ENCODE measurements around the gene GPC3.

GPC3 gene

DNA sequence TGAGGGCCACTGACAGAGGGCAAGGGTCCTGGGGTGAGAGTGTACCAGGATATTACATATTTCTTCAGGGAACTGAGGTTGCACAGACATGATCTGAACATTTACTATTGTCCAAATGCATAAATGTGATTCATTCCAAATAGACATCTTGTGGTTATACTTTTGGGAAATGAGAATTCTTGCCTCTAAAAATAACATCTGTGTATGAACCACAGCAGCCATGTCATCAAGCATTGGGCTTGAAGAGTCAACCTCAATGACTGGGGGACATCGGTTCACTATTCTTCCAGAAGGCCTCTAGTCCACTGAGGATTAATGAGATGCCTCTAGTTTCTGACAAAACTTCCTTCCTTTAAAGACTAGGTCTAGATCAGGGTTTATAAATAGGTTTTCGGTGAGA lies 377.0 kb downstream of the GPC3 start:
- TF ChIP-seq TAF1 (IDR thresholded peaks at IDR 0.05; ENCODE audit: low read depth) (no peak), RAD21 (IDR thresholded peaks at IDR 0.05; ENCODE audit: low read depth) (no peak), EGR1 (IDR thresholded peaks at IDR 0.05) (no peak), YY1 (IDR thresholded peaks at IDR 0.05; ENCODE audit: low read depth) (no peak), CREB1 (IDR thresholded peaks at IDR 0.05; ENCODE audit: low read depth) (no peak), NFIC (IDR thresholded peaks at IDR 0.05) (no peak), TCF12 (IDR thresholded peaks at IDR 0.05; ENCODE audit: low read depth) (no peak), CEBPB (IDR thresholded peaks at IDR 0.05) (no peak), FOXM1 (IDR thresholded peaks at IDR 0.05; ENCODE audit: borderline replicate concordance, low read depth) (no peak), EP300 (IDR thresholded peaks at IDR 0.05; ENCODE audit: borderline replicate concordance) (no peak), TEAD4 (IDR thresholded peaks at IDR 0.05) (no peak), ZBTB7A (IDR thresholded peaks at IDR 0.05; ENCODE audit: low read depth) (no peak)
- TF ChIP-seq, protein P1, sequence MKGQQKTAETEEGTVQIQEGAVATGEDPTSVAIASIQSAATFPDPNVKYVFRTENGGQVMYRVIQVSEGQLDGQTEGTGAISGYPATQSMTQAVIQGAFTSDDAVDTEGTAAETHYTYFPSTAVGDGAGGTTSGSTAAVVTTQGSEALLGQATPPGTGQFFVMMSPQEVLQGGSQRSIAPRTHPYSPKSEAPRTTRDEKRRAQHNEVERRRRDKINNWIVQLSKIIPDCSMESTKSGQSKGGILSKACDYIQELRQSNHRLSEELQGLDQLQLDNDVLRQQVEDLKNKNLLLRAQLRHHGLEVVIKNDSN (IDR thresholded peaks at IDR 0.05) = no peak
- TF ChIP-seq, protein P2, sequence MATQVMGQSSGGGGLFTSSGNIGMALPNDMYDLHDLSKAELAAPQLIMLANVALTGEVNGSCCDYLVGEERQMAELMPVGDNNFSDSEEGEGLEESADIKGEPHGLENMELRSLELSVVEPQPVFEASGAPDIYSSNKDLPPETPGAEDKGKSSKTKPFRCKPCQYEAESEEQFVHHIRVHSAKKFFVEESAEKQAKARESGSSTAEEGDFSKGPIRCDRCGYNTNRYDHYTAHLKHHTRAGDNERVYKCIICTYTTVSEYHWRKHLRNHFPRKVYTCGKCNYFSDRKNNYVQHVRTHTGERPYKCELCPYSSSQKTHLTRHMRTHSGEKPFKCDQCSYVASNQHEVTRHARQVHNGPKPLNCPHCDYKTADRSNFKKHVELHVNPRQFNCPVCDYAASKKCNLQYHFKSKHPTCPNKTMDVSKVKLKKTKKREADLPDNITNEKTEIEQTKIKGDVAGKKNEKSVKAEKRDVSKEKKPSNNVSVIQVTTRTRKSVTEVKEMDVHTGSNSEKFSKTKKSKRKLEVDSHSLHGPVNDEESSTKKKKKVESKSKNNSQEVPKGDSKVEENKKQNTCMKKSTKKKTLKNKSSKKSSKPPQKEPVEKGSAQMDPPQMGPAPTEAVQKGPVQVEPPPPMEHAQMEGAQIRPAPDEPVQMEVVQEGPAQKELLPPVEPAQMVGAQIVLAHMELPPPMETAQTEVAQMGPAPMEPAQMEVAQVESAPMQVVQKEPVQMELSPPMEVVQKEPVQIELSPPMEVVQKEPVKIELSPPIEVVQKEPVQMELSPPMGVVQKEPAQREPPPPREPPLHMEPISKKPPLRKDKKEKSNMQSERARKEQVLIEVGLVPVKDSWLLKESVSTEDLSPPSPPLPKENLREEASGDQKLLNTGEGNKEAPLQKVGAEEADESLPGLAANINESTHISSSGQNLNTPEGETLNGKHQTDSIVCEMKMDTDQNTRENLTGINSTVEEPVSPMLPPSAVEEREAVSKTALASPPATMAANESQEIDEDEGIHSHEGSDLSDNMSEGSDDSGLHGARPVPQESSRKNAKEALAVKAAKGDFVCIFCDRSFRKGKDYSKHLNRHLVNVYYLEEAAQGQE (IDR thresholded peaks at IDR 0.05; ENCODE audit: low read depth) = no peak
- TF ChIP-seq, protein P3, sequence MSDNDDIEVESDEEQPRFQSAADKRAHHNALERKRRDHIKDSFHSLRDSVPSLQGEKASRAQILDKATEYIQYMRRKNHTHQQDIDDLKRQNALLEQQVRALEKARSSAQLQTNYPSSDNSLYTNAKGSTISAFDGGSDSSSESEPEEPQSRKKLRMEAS (IDR thresholded peaks at IDR 0.05) = no peak

DNA sequence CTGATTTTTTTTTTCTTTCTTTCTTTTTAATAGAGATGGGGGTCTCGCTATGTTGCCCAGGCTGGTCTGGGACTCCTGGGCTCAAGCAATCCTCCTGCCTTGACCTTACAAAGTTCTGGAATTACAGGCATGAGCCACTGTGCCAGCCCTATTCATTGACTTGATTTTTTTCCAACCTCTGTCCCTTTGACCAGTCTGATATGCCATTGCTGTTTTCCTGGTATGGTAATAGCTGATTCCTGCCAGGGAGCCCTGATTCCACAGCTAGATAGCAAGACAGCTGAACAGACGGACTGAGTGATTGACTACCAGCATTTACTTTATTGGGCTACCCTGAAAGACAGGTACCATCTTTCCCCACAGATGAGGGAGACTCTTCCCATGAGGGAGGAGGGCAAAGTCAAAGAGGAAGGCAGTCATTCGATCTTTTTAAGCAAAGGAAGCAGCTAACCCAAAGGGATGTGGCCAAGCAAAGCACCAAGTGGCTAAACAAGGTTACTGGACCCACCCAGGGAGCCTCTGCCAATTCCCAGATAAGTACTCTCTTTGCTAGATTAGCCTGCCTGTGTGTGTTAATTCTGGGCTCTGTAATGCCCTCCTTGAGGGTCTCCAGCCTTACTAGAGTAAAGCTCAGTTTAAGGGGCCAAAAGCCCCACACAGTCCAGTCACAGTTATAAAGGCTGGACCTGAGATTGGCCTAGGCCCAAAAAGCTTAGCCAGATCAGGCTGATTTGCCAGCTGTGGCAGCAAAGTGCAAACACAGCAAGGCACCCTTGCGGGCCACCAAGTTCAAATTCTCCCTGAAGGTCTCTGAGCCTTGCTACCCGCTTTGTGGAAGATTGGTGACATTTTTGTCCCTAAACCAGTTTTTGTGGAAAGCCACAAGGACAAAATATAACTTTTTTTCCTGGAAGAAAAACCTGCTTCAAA lies 377.7 kb downstream of the GPC3 start:
- TF ChIP-seq EP300 (IDR thresholded peaks at IDR 0.05; ENCODE audit: borderline replicate concordance) = no peak
- TF ChIP-seq, protein P2 (IDR thresholded peaks at IDR 0.05; ENCODE audit: low read depth) = no peak
- no peak for TF ChIP-seq EGR1 (IDR thresholded peaks at IDR 0.05)
- no peak for TF ChIP-seq CEBPB (IDR thresholded peaks at IDR 0.05)
- TF ChIP-seq FOXM1 (IDR thresholded peaks at IDR 0.05; ENCODE audit: borderline replicate concordance, low read depth) = no peak
- no peak for TF ChIP-seq TAF1 (IDR thresholded peaks at IDR 0.05; ENCODE audit: low read depth)
- no peak for TF ChIP-seq ZBTB7A (IDR thresholded peaks at IDR 0.05; ENCODE audit: low read depth)
- TF ChIP-seq CREB1 (IDR thresholded peaks at IDR 0.05; ENCODE audit: low read depth) = no peak
- no peak for TF ChIP-seq TEAD4 (IDR thresholded peaks at IDR 0.05)
- no peak for TF ChIP-seq RAD21 (IDR thresholded peaks at IDR 0.05; ENCODE audit: low read depth)
- TF ChIP-seq YY1 (IDR thresholded peaks at IDR 0.05; ENCODE audit: low read depth) = no peak
- TF ChIP-seq, protein P3 (IDR thresholded peaks at IDR 0.05) = no peak
- TF ChIP-seq, protein P1 (IDR thresholded peaks at IDR 0.05) = no peak
- no peak for TF ChIP-seq TCF12 (IDR thresholded peaks at IDR 0.05; ENCODE audit: low read depth)
- TF ChIP-seq NFIC (IDR thresholded peaks at IDR 0.05) = no peak

DNA sequence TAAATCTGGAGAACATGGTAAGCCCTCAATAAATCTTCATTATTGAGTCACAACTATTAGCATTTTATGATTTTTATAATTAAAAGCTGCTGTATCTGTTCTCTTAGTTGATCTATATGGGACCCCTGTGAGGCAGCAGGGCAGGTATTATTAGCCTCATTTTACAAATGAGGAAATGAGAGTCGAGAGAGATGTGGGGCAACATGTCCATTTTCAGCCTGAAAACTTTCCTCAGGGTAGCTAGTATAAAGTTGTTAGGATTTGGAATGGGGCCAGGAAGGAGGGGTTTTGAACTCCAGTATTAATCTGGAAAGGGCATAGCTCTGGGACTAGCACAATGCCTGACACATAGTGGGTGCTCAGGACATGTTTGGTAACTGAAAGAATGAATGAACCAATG lies 378.4 kb downstream of the GPC3 start:
- TF ChIP-seq CREB1 (IDR thresholded peaks at IDR 0.05; ENCODE audit: low read depth) = no peak
- TF ChIP-seq RAD21 (IDR thresholded peaks at IDR 0.05; ENCODE audit: low read depth) = no peak
- TF ChIP-seq, protein P2 (IDR thresholded peaks at IDR 0.05; ENCODE audit: low read depth) = no peak
- TF ChIP-seq, protein P3 (IDR thresholded peaks at IDR 0.05) = no peak
- TF ChIP-seq, protein P1 (IDR thresholded peaks at IDR 0.05) = no peak
- TF ChIP-seq NFIC (IDR thresholded peaks at IDR 0.05) = no peak
- no peak for TF ChIP-seq ZBTB7A (IDR thresholded peaks at IDR 0.05; ENCODE audit: low read depth)
- TF ChIP-seq TCF12 (IDR thresholded peaks at IDR 0.05; ENCODE audit: low read depth) = no peak

Measured in Ishikawa (cell line).